Measurements from ENCODE around the gene UBE2V1.

The UBE2V1 gene

GRCh38 chr20:50067461-50067860, 45.5 kb downstream of the UBE2V1 start:
- no peaks in the 10 kb centered on the region for H3K36me3 ChIP-seq (replicated peaks in 1 of 2; ENCODE audit: control insufficient read depth in 2 of 2, insufficient read depth in 2 of 2, low read length in 2 of 2)
- peaks cover 0 to 5% (median 0%) of the 10 kb centered on the region in 3 experiments for H3K27me3 ChIP-seq (ENCODE audit: control insufficient read depth in 3 of 3, insufficient read depth in 3 of 3, low read depth in 1 of 3, low read length in 3 of 3)
- no CpG with 5 or more reads among the region's 2 CpGs for WGBS, 2 donors (ENCODE audit: extremely low coverage in 2 of 2, insufficient read length in 2 of 2, insufficient replicate concordance in 1 of 2)
- no peak overlapping the region for H2BK15ac ChIP-seq (ENCODE audit: low read length)
- no peak overlapping the region for H2BK120ac ChIP-seq (ENCODE audit: low read depth, low read length)
- no peak overlapping the region for H2BK12ac ChIP-seq (ENCODE audit: low read length)
- no peak overlapping the region for H2BK5ac ChIP-seq (ENCODE audit: low read length)
- H4K8ac ChIP-seq (ENCODE audit: low read depth, low read length) = no peak overlapping the region
- H3K9ac ChIP-seq (ENCODE audit: low read depth, low read length, poor library complexity) = no peak overlapping the region
- peaks cover 3% of the 10 kb centered on the region for H3K79me1 ChIP-seq (ENCODE audit: low read depth, low read length)
- H3K18ac ChIP-seq (ENCODE audit: low read length) = peak overlapping the region; percentile 15
- H3K4ac ChIP-seq (ENCODE audit: low read length) = no peak overlapping the region
- no peak overlapping the region for H3K27ac ChIP-seq (replicated peaks; ENCODE audit: low read length)
- no peak overlapping the region for H3K4me2 ChIP-seq (ENCODE audit: insufficient read depth, low read length, poor library complexity, severe bottlenecking)
- no peak overlapping the region for H4K91ac ChIP-seq (ENCODE audit: low read depth, low read length, poor library complexity)
- no peak overlapping the region for H2AFZ ChIP-seq (ENCODE audit: low read length)
- no peaks in the 10 kb centered on the region for H3K9me3 ChIP-seq (replicated peaks in 1 of 2; ENCODE audit: control insufficient read depth in 2 of 2, insufficient read depth in 1 of 2, low read depth in 1 of 2, low read length in 2 of 2)
- no peak overlapping the region for H2AK5ac ChIP-seq (ENCODE audit: low read depth, low read length)
- no peak for DNase-seq (ENCODE audit: low spot score)
- no peak overlapping the region for H3K23ac ChIP-seq (ENCODE audit: low read depth, low read length, poor library complexity)
- peaks cover 3 to 13% of the 10 kb centered on the region in 2 donors for H3K4me1 ChIP-seq (ENCODE audit: control insufficient read depth in 2 of 2, insufficient read depth in 1 of 2, low read depth in 1 of 2, low read length in 2 of 2)
- H3K14ac ChIP-seq (ENCODE audit: low read length) = no peak overlapping the region
- no peak overlapping the region for H3K4me3 ChIP-seq (ENCODE audit: low read length in 2 of 2)

DNA sequence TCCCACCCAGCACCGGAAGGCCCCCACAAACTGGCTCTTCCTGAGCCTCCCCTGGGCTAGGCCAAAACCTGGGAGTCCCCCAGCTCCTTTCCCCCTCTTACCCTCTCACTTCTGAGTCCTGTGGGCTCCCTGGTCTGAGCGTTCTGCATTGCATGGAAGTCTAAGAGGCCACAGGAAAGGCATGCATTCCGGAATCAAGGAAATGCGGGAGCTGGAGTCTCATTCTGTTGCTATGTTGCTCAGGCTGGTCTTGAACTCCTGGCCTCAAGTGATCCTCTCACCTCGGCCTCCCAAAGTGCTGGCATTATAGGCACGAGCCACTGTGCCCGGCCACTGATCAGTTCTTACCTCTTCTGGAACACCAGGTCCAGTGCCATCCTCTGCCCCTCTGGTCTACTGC, 45.9 kb downstream of the UBE2V1 start:
- Histone ChIP-seq H3K4me2 (ENCODE audit: insufficient read depth, low read length, poor library complexity, severe bottlenecking) (no peak overlapping the region), H3K18ac (ENCODE audit: low read length) (peak overlapping the region; percentile 42), H3K23ac (ENCODE audit: low read depth, low read length, poor library complexity) (no peak overlapping the region), H2BK12ac (ENCODE audit: low read length) (no peak overlapping the region), H2AFZ (ENCODE audit: low read length) (no peak overlapping the region), H3K4me3 (ENCODE audit: low read length in 2 of 2) (no peak overlapping the region), H2BK5ac (ENCODE audit: low read length) (no peak overlapping the region), H3K9me3 (replicated peaks in 1 of 2; ENCODE audit: control insufficient read depth in 2 of 2, insufficient read depth in 1 of 2, low read depth in 1 of 2, low read length in 2 of 2) (no peaks in the 10 kb centered on the region), H3K27me3 (ENCODE audit: control insufficient read depth in 3 of 3, insufficient read depth in 3 of 3, low read depth in 1 of 3, low read length in 3 of 3) (peaks cover 0 to 5% (median 0%) of the 10 kb centered on the region in 3 experiments), H3K36me3 (replicated peaks in 1 of 2; ENCODE audit: control insufficient read depth in 2 of 2, insufficient read depth in 2 of 2, low read length in 2 of 2) (no peaks in the 10 kb centered on the region), H3K9ac (ENCODE audit: low read depth, low read length, poor library complexity) (no peak overlapping the region), H2BK15ac (ENCODE audit: low read length) (peak overlapping the region; percentile 61), H3K4me1 (ENCODE audit: control insufficient read depth in 2 of 2, insufficient read depth in 1 of 2, low read depth in 1 of 2, low read length in 2 of 2) (peaks cover 3 to 13% of the 10 kb centered on the region in 2 donors), H4K8ac (ENCODE audit: low read depth, low read length) (no peak overlapping the region), H3K79me1 (ENCODE audit: low read depth, low read length) (peaks cover 3% of the 10 kb centered on the region), H2BK120ac (ENCODE audit: low read depth, low read length) (no peak overlapping the region), H2AK5ac (ENCODE audit: low read depth, low read length) (peak overlapping the region; percentile 87), H3K27ac (replicated peaks; ENCODE audit: low read length) (no peak overlapping the region), H3K14ac (ENCODE audit: low read length) (no peak overlapping the region), H4K91ac (ENCODE audit: low read depth, low read length, poor library complexity) (no peak overlapping the region), H3K4ac (ENCODE audit: low read length) (no peak overlapping the region)
- no CpG with 5 or more reads among the region's 7 CpGs for WGBS, 2 donors (ENCODE audit: extremely low coverage in 2 of 2, insufficient read length in 2 of 2, insufficient replicate concordance in 1 of 2)
- DNase-seq (ENCODE audit: low spot score) = no peak

GRCh38 chr20:50066161-50066834, 46.7 kb downstream of the UBE2V1 start:
- Histone ChIP-seq H3K27ac (replicated peaks; ENCODE audit: low read length) (no peak overlapping the region), H3K27me3 (ENCODE audit: control insufficient read depth in 3 of 3, insufficient read depth in 3 of 3, low read depth in 1 of 3, low read length in 3 of 3) (peaks cover 0 to 2% (median 0%) of the 10 kb centered on the region in 3 experiments), H2AK5ac (ENCODE audit: low read depth, low read length) (peak overlapping the region; percentile 87), H2AFZ (ENCODE audit: low read length) (no peak overlapping the region), H3K4me3 (ENCODE audit: low read length in 2 of 2) (no peak overlapping the region), H3K36me3 (replicated peaks in 1 of 2; ENCODE audit: control insufficient read depth in 2 of 2, insufficient read depth in 2 of 2, low read length in 2 of 2) (no peaks in the 10 kb centered on the region), H3K79me1 (ENCODE audit: low read depth, low read length) (peaks cover 3% of the 10 kb centered on the region), H4K91ac (ENCODE audit: low read depth, low read length, poor library complexity) (no peak overlapping the region), H3K14ac (ENCODE audit: low read length) (peak overlapping the region; percentile 32), H3K9ac (ENCODE audit: low read depth, low read length, poor library complexity) (no peak overlapping the region), H2BK120ac (ENCODE audit: low read depth, low read length) (no peak overlapping the region), H3K9me3 (replicated peaks in 1 of 2; ENCODE audit: control insufficient read depth in 2 of 2, insufficient read depth in 1 of 2, low read depth in 1 of 2, low read length in 2 of 2) (no peaks in the 10 kb centered on the region), H2BK12ac (ENCODE audit: low read length) (peak overlapping the region; percentile 65), H3K23ac (ENCODE audit: low read depth, low read length, poor library complexity) (peak overlapping the region; percentile 32), H2BK5ac (ENCODE audit: low read length) (no peak overlapping the region), H2BK15ac (ENCODE audit: low read length) (peak overlapping the region; percentile 61), H3K4ac (ENCODE audit: low read length) (peak overlapping the region; percentile 13), H3K4me2 (ENCODE audit: insufficient read depth, low read length, poor library complexity, severe bottlenecking) (no peak overlapping the region), H3K18ac (ENCODE audit: low read length) (no peak overlapping the region), H3K4me1 (ENCODE audit: control insufficient read depth in 2 of 2, insufficient read depth in 1 of 2, low read depth in 1 of 2, low read length in 2 of 2) (peaks cover 3 to 12% of the 10 kb centered on the region in 2 donors), H4K8ac (ENCODE audit: low read depth, low read length) (no peak overlapping the region)
- whole genome bisulfite sequencing, 2 donors (ENCODE audit: extremely low coverage in 2 of 2, insufficient read length in 2 of 2, insufficient replicate concordance in 1 of 2) = no CpG with 5 or more reads among the region's 10 CpGs
- DNase-seq (ENCODE audit: low spot score) = no peak

DNA sequence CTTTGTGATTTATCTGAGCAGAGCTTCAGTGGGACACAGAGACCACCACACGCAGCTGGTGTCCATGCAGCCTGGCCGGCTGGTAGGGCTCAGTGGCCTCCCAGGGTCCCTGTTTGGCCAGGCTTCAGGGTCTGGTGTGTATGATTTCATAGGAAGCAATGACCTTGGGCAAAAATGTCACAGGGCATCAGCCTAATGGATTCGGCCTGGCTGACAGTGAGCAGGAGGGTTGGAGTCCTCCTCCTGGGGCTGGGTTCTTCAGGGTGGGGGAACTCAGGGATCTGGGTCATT, 47.7 kb downstream of the UBE2V1 start:
- peaks cover 3% of the 10 kb centered on the region for H3K79me1 ChIP-seq (ENCODE audit: low read depth, low read length)
- H3K27ac ChIP-seq (replicated peaks; ENCODE audit: low read length) = no peak overlapping the region
- no peak overlapping the region for H2BK120ac ChIP-seq (ENCODE audit: low read depth, low read length)
- no peak for DNase-seq (ENCODE audit: low spot score)
- no peak overlapping the region for H2BK5ac ChIP-seq (ENCODE audit: low read length)
- H3K4me2 ChIP-seq (ENCODE audit: insufficient read depth, low read length, poor library complexity, severe bottlenecking) = no peak overlapping the region
- no peaks in the 10 kb centered on the region for H3K9me3 ChIP-seq (replicated peaks in 1 of 2; ENCODE audit: control insufficient read depth in 2 of 2, insufficient read depth in 1 of 2, low read depth in 1 of 2, low read length in 2 of 2)
- H3K14ac ChIP-seq (ENCODE audit: low read length) = no peak overlapping the region
- H2AK5ac ChIP-seq (ENCODE audit: low read depth, low read length) = peak overlapping the region; percentile 82
- H2BK12ac ChIP-seq (ENCODE audit: low read length) = peak overlapping the region; percentile 14
- no peak overlapping the region for H3K23ac ChIP-seq (ENCODE audit: low read depth, low read length, poor library complexity)
- no peak overlapping the region for H4K8ac ChIP-seq (ENCODE audit: low read depth, low read length)
- no peaks in the 10 kb centered on the region for H3K36me3 ChIP-seq (replicated peaks in 1 of 2; ENCODE audit: control insufficient read depth in 2 of 2, insufficient read depth in 2 of 2, low read length in 2 of 2)
- no peak overlapping the region for H2AFZ ChIP-seq (ENCODE audit: low read length)
- no peak overlapping the region for H3K4ac ChIP-seq (ENCODE audit: low read length)
- no peak overlapping the region for H4K91ac ChIP-seq (ENCODE audit: low read depth, low read length, poor library complexity)
- WGBS, 2 donors (ENCODE audit: extremely low coverage in 2 of 2, insufficient read length in 2 of 2, insufficient replicate concordance in 1 of 2) = no CpG with 5 or more reads among the region's 3 CpGs
- H3K4me1 ChIP-seq (ENCODE audit: control insufficient read depth in 2 of 2, insufficient read depth in 1 of 2, low read depth in 1 of 2, low read length in 2 of 2) = peaks cover 3 to 9% of the 10 kb centered on the region in 2 donors
- H2BK15ac ChIP-seq (ENCODE audit: low read length) = peak overlapping the region; percentile 63
- peaks cover 0 to 2% (median 0%) of the 10 kb centered on the region in 3 experiments for H3K27me3 ChIP-seq (ENCODE audit: control insufficient read depth in 3 of 3, insufficient read depth in 3 of 3, low read depth in 1 of 3, low read length in 3 of 3)
- no peak overlapping the region for H3K4me3 ChIP-seq (ENCODE audit: low read length in 2 of 2)
- peak overlapping the region; percentile 74 for H3K18ac ChIP-seq (ENCODE audit: low read length)
- H3K9ac ChIP-seq (ENCODE audit: low read depth, low read length, poor library complexity) = no peak overlapping the region

Data from neuronal stem cell (in vitro differentiated cells).